Esophagus muscularis mucosa (tissue), 4 donors: ENCODE results near the gene CCDC91. TPM values are rescaled to one million over a fixed set of nuclear protein-coding genes. Genes with fewer than 3 reads are reported as not detected.

Experiments
- DNase-seq: peaks from one replicate; pipeline ENCODE4 v3.0.0-alpha.2; 2017; ENCODE audit errors: extremely low spot score
- H3K27ac ChIP-seq, 4 donors: fragments of 200-600 bp; sonication (generic); replicated peaks in 1 of 4; 1 replicate in 3 of 4; 2 replicates in 1 of 4; pipeline ENCODE4 v1.5.1; 2016 to 2019; ENCODE audit warnings: mild to moderate bottlenecking in 1 of 4
- H3K27me3 ChIP-seq, 4 donors: fragments of 200-600 bp; sonication (generic); one replicate each; pipeline versions ENCODE4 v1.5.1 to v1.6.0; 2016 to 2019
- H3K36me3 ChIP-seq, 4 donors: fragments of 200-600 bp; sonication (generic); one replicate each; pipeline ENCODE4 v1.5.1; 2016 to 2019
- H3K4me1 ChIP-seq, 4 donors: fragments of 200-600 bp; sonication (generic); one replicate each; pipeline ENCODE4 v1.5.1; 2016 to 2019
- H3K4me3 ChIP-seq, 4 donors: fragments of 200-600 bp; sonication (generic); 1 replicate in 2 of 4; 2 replicates in 2 of 4; pipeline ENCODE4 v1.5.1; 2016 to 2019; ENCODE audit warnings: mild to moderate bottlenecking in 4 of 4, moderate library complexity in 1 of 4
- H3K9me3 ChIP-seq, 4 donors: fragments of 200-600 bp; sonication (generic); 1 replicate in 3 of 4; 2 replicates in 1 of 4; pipeline ENCODE4 v1.5.1; 2016 to 2019
- EP300 ChIP-seq: sonication (generic); formaldehyde crosslinking; IDR thresholded peaks from one replicate; pipeline ENCODE4 v1.6.1; 2017; ENCODE audit warnings: antibody characterized with exemption
- POLR2A ChIP-seq: fragments of 450-650 bp; IDR thresholded peaks from one replicate; pipeline ENCODE4 v1.6.1; 2017; ENCODE audit warnings: antibody characterized with exemption, moderate library complexity, mild to moderate bottlenecking, low read depth
- POLR2AphosphoS5 ChIP-seq, 2 donors: sonication (generic); formaldehyde crosslinking; IDR thresholded peaks; one replicate each; pipeline ENCODE4 v1.6.1; 2017; ENCODE audit warnings: antibody characterized with exemption in 2 of 2
- WGBS: methylation state at CpG from one replicate; pipeline ENCODE4 v1.1.5; 2018; 5-methylcytosine and 5-hydroxymethylcytosine counted together
- intact Hi-C: fragments of 100-400 bp; cut with DNase I; formaldehyde crosslinking; loops from one replicate; pipeline ENCODE4 v1.15.1; 2023
- total RNA-seq, 4 donors: library from RNA; depleted of rRNA; stranded (reverse); fragments of >200 nt; gene quantifications; one replicate each; pipeline versions ENCODE4 v1.1.0 to v1.2.1, GENCODE V29; 2016
- TF ChIP-seq, protein P1 (sequence below), 3 experiments: fragments of 200-600 bp in 2 of 3; fragments of 450-650 bp in 1 of 3; sonication (generic) in 2 of 3; IDR thresholded peaks; one replicate each; pipeline ENCODE4 v1.5.1; 2017 to 2019; ENCODE audit warnings: antibody characterized with exemption in 3 of 3, mild to moderate bottlenecking in 2 of 3, moderate library complexity in 1 of 3

Gene CCDC91
- total RNA-seq, 4 donors from 2014 or later: 51.1 to 76.4 (median 59.0) TPM

DNA sequence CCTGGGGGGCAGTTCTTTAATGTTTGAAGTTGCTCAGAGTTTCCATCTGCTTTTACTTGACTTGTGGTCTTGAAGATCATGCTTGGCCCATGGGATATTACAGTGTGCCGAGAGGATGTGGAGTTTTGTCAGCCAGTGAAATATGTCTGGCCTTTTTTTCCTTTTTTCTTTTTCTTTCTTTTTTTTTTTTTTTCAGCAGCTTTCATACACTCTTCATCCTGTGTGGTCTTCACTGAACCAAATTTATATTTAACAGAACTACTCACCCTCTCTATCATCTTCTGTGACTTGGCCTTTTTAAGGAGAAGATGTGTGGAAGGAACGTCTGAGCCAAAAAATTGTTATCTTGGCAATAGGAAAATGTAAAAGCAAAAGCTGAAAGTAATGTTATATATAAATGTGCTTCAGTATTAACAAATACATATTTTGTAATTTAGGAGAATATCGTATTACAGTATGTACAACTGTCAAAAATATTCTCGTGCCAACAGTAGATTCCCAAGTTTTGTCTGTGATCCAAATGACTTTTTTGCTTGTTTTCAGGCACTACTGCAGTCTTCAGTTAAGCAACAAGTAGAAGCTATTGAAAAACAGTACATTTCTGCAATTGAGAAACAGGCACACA is 200.6 kb downstream of the CCDC91 start:
- Histone ChIP-seq H3K4me1 (peaks cover 8 to 15% (median 13%) of the 10 kb centered on the region in 4 donors), H3K9me3 (no peaks in the 10 kb centered on the region), H3K36me3 (peaks cover 0 to 7% (median 0%) of the 10 kb centered on the region in 4 donors), H3K4me3 (no peak overlapping the region), H3K27ac (no peak overlapping the region), H3K27me3 (no peaks in the 10 kb centered on the region)
- TF ChIP-seq POLR2A (no peak), EP300 (no peak), POLR2AphosphoS5 (IDR thresholded peaks at IDR 0.05) (no peak)
- TF ChIP-seq, protein P1, sequence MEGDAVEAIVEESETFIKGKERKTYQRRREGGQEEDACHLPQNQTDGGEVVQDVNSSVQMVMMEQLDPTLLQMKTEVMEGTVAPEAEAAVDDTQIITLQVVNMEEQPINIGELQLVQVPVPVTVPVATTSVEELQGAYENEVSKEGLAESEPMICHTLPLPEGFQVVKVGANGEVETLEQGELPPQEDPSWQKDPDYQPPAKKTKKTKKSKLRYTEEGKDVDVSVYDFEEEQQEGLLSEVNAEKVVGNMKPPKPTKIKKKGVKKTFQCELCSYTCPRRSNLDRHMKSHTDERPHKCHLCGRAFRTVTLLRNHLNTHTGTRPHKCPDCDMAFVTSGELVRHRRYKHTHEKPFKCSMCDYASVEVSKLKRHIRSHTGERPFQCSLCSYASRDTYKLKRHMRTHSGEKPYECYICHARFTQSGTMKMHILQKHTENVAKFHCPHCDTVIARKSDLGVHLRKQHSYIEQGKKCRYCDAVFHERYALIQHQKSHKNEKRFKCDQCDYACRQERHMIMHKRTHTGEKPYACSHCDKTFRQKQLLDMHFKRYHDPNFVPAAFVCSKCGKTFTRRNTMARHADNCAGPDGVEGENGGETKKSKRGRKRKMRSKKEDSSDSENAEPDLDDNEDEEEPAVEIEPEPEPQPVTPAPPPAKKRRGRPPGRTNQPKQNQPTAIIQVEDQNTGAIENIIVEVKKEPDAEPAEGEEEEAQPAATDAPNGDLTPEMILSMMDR (IDR thresholded peaks at IDR 0.05): no peak
- intact Hi-C loops: no loop called here
- WGBS: 38% methylated on average over 4 of the region's 4 CpGs
- no peak for DNase-seq

DNA sequence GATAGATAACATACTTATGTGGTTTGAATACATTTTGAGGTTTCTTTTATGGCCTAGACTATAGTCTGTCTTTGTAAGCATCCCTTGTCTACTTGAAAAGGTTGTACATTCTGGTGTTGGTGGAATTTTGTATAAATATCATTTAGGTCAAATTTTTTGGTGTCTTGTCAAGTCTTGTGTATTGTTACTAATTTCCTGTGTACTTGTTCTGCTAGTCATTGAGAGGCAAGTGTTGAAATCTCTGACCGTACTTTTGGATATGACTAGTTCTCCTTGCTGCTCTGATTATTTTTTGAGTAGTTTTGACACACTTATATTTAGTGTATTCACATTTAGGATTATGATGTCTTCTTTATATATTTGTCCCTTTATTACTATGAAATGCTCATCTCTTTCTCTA is 219.6 kb downstream of the CCDC91 start:
- no peak overlapping the region for H3K4me3 ChIP-seq

DNA sequence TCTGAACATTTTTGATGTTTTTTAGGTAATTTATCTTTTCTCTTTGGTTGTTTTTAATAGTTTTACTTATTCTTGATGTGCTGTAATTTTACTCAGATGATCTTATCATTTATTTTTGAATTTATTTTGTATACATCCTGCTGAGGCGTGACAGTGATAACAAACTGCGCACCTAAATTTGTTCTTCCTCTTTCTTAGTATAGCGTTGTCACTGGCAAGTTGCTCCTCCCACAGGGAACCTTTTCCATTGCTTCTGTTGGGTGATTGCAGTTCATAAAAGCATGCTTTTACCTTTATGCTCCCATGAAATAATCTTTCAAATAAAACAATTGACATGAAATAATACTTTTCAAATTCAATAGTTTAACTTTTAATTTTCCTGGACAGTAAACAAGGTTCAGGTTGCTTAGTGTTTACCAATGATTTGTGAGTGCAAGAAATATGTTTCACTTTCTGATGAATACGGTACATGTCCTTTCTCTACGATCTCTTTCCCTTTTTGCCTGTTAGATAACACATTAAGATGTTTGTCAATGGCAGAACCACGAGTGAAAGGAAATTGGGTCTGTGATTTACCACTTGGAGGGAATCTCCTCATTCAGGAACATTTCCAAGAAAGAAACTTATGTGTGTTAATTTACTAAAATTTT is 223.3 kb downstream of the CCDC91 start:
- peaks cover 0 to 8% (median 2%) of the 10 kb centered on the region in 4 donors for H3K36me3 ChIP-seq
- no peak overlapping the region for H3K4me3 ChIP-seq
- WGBS: 89% methylated on average over 6 of the region's 6 CpGs
- no peak overlapping the region for H3K27ac ChIP-seq
- TF ChIP-seq POLR2A: no peak
- TF ChIP-seq, protein P1 (IDR thresholded peaks at IDR 0.05): no peak
- no peak for TF ChIP-seq POLR2AphosphoS5 (IDR thresholded peaks at IDR 0.05)
- no peak for TF ChIP-seq EP300
- peaks cover 0 to 8% (median 0%) of the 10 kb centered on the region in 4 donors for H3K4me1 ChIP-seq
- no peaks in the 10 kb centered on the region for H3K27me3 ChIP-seq
- DNase-seq: no peak
- no peaks in the 10 kb centered on the region for H3K9me3 ChIP-seq
- intact Hi-C loops: no loop called here

More for the DNA sequence above, 219.6 kb downstream of the CCDC91 start:
- Histone ChIP-seq H3K27ac (no peak overlapping the region), H3K9me3 (no peaks in the 10 kb centered on the region), H3K36me3 (peaks cover 0 to 8% (median 2%) of the 10 kb centered on the region in 4 donors), H3K4me1 (no peaks in the 10 kb centered on the region), H3K27me3 (no peaks in the 10 kb centered on the region)
- DNase-seq: no peak
- WGBS: 94% methylated on average over 1 of the region's 1 CpG
- TF ChIP-seq POLR2A: no peak
- no peak for TF ChIP-seq EP300
- TF ChIP-seq, protein P1 (IDR thresholded peaks at IDR 0.05): no peak
- no peak for TF ChIP-seq POLR2AphosphoS5 (IDR thresholded peaks at IDR 0.05)
- intact Hi-C loops: no loop called here

DNA sequence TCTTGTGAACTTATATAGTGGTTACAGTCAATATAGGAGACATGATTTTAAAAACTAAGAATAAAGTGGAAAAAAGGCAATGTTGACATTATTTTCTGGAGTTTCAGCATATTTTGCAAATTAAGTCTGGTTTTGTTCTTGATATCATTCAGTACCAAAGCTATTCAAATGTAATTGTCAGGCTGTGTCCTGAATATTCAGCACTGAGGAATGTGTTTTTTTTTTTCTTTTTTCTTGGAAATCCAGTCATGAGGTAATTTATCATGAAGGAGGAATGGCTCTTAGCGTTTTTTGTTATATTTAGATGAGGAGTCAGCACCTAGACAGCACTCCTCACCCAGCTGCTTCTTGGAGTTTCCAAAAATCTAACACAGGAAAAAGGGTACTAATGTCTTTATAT is 225.5 kb downstream of the CCDC91 start:
- H3K27ac ChIP-seq: no peak overlapping the region
- H3K36me3 ChIP-seq: peaks cover 0 to 8% (median 2%) of the 10 kb centered on the region in 4 donors
- intact Hi-C loops: no loop called here
- no peaks in the 10 kb centered on the region for H3K9me3 ChIP-seq
- H3K4me1 ChIP-seq: peaks cover 0 to 8% (median 0%) of the 10 kb centered on the region in 4 donors
- WGBS: 28% methylated on average over 1 of the region's 1 CpG
- DNase-seq: no peak
- no peak for TF ChIP-seq EP300
- TF ChIP-seq, protein P1 (IDR thresholded peaks at IDR 0.05): no peak
- TF ChIP-seq POLR2A: no peak
- TF ChIP-seq POLR2AphosphoS5 (IDR thresholded peaks at IDR 0.05): no peak
- no peaks in the 10 kb centered on the region for H3K27me3 ChIP-seq
- H3K4me3 ChIP-seq: no peak overlapping the region
